SU-DHL-6 (cell line): ENCODE data around the gene HNF1B.

Experiments
- H2AFZ ChIP-seq: fragments of 200-600 bp; sonication (generic); 2 replicates; pipeline ENCODE4 v1.6.1; 2014; ENCODE audit warnings: low read depth, mild to moderate bottlenecking, moderate library complexity, mixed read lengths, antibody characterized with exemption, low read length; ENCODE audit not compliant: severe bottlenecking
- H3F3A ChIP-seq: fragments of 200-600 bp; shearing (Covaris generic); 2 replicates; pipeline ENCODE4 v1.6.0; 2016; ENCODE audit warnings: antibody characterized with exemption, mild to moderate bottlenecking; ENCODE audit not compliant: insufficient read depth
- H3K27ac ChIP-seq: fragments of 200-600 bp; sonication (generic); 2 replicates; pipeline ENCODE4 v1.5.1; 2016; ENCODE audit warnings: low read depth, mild to moderate bottlenecking, low read length, moderate library complexity, mixed read lengths
- H3K27me3 ChIP-seq: fragments of 200-600 bp; sonication (generic), shearing (Covaris generic); 2 replicates; pipeline ENCODE4 v1.6.0; 2014; ENCODE audit warnings: mild to moderate bottlenecking, low read length
- H3K36me3 ChIP-seq: fragments of 200-600 bp; sonication (generic); 2 replicates; pipeline ENCODE4 v1.6.1; 2014; ENCODE audit warnings: mild to moderate bottlenecking, low read length, mixed read lengths
- H3K4me2 ChIP-seq: fragments of 300-600, 200-600 bp; shearing (Covaris generic), sonication (generic); 2 replicates; pipeline ENCODE4 v1.6.0; 2014; ENCODE audit warnings: low read length, low read depth, mild to moderate bottlenecking; ENCODE audit not compliant: poor library complexity, severe bottlenecking
- H3K4me3 ChIP-seq: fragments of 200-600 bp; sonication (generic); 2 replicates; pipeline ENCODE4 v1.5.1; 2014; ENCODE audit warnings: antibody characterized with exemption, low read length, mild to moderate bottlenecking, mixed read lengths; ENCODE audit not compliant: insufficient read depth, poor library complexity, severe bottlenecking
- H3K79me2 ChIP-seq: fragments of 200-600 bp; sonication (generic); 2 replicates; pipeline ENCODE4 v1.6.1; 2014; ENCODE audit warnings: mild to moderate bottlenecking, low read length, moderate library complexity; ENCODE audit not compliant: insufficient read depth
- H3K9ac ChIP-seq: fragments of 200-600 bp; sonication (generic); 2 replicates; pipeline ENCODE4 v1.7.0; 2014; ENCODE audit warnings: mild to moderate bottlenecking, low read length
- H3K9me2 ChIP-seq: fragments of 200-600 bp; sonication (generic); replicated peaks from 2 replicates; pipeline ENCODE4 v1.6.1; 2014; ENCODE audit warnings: low read length; ENCODE audit not compliant: insufficient read depth
- H3K9me3 ChIP-seq: fragments of 200-600 bp; sonication (generic); 2 replicates; pipeline ENCODE4 v1.6.1; 2014; ENCODE audit warnings: low read length, mixed read lengths; ENCODE audit not compliant: insufficient read depth
- H4K20me1 ChIP-seq: fragments of 200-600 bp; sonication (generic); 2 replicates; pipeline ENCODE4 v1.6.1; 2014; ENCODE audit warnings: low read depth, mild to moderate bottlenecking, antibody characterized with exemption, low read length, moderate library complexity, mixed read lengths
- EZH2phosphoT487 ChIP-seq: fragments of 200-600 bp; sonication (generic), shearing (Covaris generic); conservative IDR thresholded peaks from 2 replicates; pipeline ENCODE4 v1.6.1; 2018; ENCODE audit warnings: mild to moderate bottlenecking, antibody characterized with exemption, low read length, moderate library complexity, mixed read lengths
- TF ChIP-seq, protein P1 (sequence below): fragments of 200-600 bp; sonication (generic); IDR thresholded peaks from one replicate; pipeline ENCODE4 v1.5.1; 2017; ENCODE audit warnings: antibody characterized with exemption, mild to moderate bottlenecking, low read length, moderate library complexity; ENCODE audit not compliant: insufficient read depth, poor library complexity, severe bottlenecking

HNF1B gene

DNA sequence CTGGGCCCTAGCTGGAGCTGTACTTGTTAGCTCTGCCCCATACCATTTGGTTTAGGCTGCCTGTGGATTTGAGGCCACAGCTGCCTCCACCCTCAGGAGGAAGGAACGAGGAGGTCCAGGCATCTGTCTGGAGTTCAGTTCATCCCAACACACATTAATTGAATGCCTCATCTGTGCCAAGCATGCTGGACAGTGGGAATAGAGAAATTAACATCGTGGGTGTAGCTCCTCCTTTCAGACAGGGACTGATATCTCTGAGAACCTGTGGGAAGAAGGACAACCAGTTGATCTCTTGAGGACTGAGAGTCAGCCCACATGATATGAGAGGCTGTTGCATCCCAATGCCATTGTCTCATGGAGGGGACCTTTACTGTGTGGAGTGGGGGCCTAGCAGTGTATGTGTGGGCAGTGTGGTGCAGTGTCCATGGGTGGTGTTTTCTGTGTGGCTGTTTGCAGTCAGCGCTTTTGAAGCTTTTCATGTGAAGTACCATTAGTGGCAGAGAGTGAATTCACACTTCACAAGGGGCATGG, 72.2 kb downstream of the HNF1B start:
- Histone ChIP-seq H3K4me2 (no peak overlapping the region), H3K9me3 (no peaks in the 10 kb centered on the region), H3K27ac (no peak overlapping the region)

DNA sequence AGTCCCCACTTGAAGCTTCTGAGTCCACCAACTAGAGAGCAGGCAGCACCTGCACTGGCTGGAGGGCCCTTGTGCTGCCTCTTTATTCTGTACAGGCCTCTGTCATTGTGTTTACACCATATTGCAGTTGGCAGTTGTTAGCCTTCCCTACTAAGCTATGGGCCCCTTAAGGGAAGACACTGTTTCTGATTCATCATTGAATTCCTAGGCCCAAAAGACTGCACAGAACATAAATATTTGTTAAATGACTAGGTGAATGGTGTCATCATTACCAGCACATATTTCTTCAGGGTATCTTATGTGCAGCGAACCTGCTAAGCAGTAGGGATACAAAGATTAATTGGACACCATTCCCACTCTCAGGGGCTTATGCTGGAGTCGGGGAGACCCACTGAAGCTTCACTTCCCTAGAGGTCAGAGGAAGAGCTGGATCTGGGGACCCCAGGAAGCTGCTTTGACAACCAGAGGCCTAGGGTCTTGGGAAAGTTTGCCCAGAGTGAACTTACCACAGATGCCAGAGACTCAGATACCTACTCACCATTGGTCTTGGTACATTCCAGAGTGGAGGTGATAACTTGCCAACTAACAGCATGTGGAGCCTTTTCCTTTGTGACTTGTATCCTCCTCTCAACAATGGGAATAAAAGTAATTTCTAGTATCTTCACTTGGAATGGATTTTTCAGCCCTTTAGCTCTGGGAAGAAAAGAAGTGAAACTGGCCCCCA, 72.9 kb downstream of the HNF1B start:
- no peaks in the 10 kb centered on the region for H3K9me2 ChIP-seq

More for the DNA sequence above, 72.2 kb downstream of the HNF1B start:
- H3K36me3 ChIP-seq = no peaks in the 10 kb centered on the region
- TF ChIP-seq EZH2phosphoT487 = no peak
- TF ChIP-seq, protein P1, sequence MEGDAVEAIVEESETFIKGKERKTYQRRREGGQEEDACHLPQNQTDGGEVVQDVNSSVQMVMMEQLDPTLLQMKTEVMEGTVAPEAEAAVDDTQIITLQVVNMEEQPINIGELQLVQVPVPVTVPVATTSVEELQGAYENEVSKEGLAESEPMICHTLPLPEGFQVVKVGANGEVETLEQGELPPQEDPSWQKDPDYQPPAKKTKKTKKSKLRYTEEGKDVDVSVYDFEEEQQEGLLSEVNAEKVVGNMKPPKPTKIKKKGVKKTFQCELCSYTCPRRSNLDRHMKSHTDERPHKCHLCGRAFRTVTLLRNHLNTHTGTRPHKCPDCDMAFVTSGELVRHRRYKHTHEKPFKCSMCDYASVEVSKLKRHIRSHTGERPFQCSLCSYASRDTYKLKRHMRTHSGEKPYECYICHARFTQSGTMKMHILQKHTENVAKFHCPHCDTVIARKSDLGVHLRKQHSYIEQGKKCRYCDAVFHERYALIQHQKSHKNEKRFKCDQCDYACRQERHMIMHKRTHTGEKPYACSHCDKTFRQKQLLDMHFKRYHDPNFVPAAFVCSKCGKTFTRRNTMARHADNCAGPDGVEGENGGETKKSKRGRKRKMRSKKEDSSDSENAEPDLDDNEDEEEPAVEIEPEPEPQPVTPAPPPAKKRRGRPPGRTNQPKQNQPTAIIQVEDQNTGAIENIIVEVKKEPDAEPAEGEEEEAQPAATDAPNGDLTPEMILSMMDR = no peak
- H3K9ac ChIP-seq = no peak overlapping the region
- no peaks in the 10 kb centered on the region for H3K79me2 ChIP-seq
- H3K27me3 ChIP-seq = no peaks in the 10 kb centered on the region
- H3K4me3 ChIP-seq = no peak overlapping the region
- no peak overlapping the region for H2AFZ ChIP-seq
- no peaks in the 10 kb centered on the region for H3F3A ChIP-seq
- no peaks in the 10 kb centered on the region for H3K9me2 ChIP-seq
- no peaks in the 10 kb centered on the region for H4K20me1 ChIP-seq

DNA sequence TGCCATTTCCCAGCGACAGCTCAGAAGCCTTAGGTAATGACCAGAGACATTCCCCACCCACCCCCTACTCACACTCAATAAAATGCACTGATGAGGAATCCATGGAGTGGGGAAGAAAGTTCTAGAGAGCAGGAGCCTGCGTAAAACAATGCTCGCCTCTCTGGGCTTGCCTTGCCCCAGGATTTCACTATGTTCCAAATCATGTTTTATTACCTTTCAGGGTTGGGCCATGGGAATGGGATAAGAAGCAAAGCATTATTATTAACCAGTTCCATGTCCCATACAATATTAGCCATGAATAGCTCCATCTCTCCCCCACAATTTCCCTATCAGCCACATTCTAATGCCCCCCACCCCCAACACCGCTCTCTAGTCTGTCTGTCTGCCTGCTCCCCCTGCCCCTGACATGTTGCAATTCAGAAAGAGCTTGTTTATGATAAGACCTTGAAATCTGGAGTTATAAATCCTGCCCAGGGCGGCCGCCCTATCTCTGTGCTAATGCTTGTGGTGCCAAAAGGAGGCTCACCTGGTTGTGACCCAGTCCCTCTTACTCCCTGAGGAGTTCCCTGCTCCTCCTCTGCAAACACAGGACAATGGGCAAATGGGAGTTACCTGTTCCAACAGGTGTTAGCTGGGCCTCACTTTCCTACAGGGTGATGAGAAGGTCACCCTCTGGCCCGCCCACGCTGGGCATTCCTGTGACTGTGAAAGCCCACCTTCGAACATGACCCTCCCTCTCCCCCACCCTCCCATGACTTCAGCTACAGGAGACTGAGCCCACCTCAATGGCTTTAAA, 73.6 kb downstream of the HNF1B start:
- Histone ChIP-seq H3K9me2 (no peaks in the 10 kb centered on the region), H3K27me3 (no peaks in the 10 kb centered on the region)

More for the DNA sequence above, 72.9 kb downstream of the HNF1B start:
- Histone ChIP-seq H3K9me3 (no peaks in the 10 kb centered on the region), H4K20me1 (no peaks in the 10 kb centered on the region), H3K79me2 (no peaks in the 10 kb centered on the region), H3K9ac (no peak overlapping the region), H3K27ac (no peak overlapping the region), H3F3A (no peaks in the 10 kb centered on the region), H3K4me3 (no peak overlapping the region), H3K4me2 (no peak overlapping the region), H3K36me3 (no peaks in the 10 kb centered on the region), H3K27me3 (no peaks in the 10 kb centered on the region), H2AFZ (no peak overlapping the region)
- TF ChIP-seq, protein P1 = no peak
- TF ChIP-seq EZH2phosphoT487 = no peak

More for the DNA sequence above, 73.6 kb downstream of the HNF1B start:
- Histone ChIP-seq H3K4me2 (no peak overlapping the region), H3K27ac (no peak overlapping the region), H3K4me3 (no peak overlapping the region), H2AFZ (no peak overlapping the region), H3K79me2 (no peaks in the 10 kb centered on the region), H3F3A (no peaks in the 10 kb centered on the region), H3K9me3 (no peaks in the 10 kb centered on the region), H3K36me3 (no peaks in the 10 kb centered on the region), H4K20me1 (no peaks in the 10 kb centered on the region), H3K9ac (no peak overlapping the region)
- TF ChIP-seq, protein P1 = no peak
- TF ChIP-seq EZH2phosphoT487 = no peak
